B cell (primary cell): Measurements from ENCODE around the gene MAP2K5.

ENCODE experiments used
- EZH2 ChIP-seq: IDR thresholded peaks from 2 replicates; pipeline ENCODE4 v1.6.1; 2012; ENCODE audit warnings: borderline replicate concordance, low read depth, mild to moderate bottlenecking, moderate library complexity, low read length; ENCODE audit not compliant: insufficient read depth, poor library complexity, severe bottlenecking
- TF ChIP-seq, protein P1 (sequence below): fragments of 200-600 bp; IDR thresholded peaks from one replicate; pipeline ENCODE4 v1.8.0; 2022; ENCODE audit warnings: antibody characterized with exemption, mild to moderate bottlenecking

DNA sequence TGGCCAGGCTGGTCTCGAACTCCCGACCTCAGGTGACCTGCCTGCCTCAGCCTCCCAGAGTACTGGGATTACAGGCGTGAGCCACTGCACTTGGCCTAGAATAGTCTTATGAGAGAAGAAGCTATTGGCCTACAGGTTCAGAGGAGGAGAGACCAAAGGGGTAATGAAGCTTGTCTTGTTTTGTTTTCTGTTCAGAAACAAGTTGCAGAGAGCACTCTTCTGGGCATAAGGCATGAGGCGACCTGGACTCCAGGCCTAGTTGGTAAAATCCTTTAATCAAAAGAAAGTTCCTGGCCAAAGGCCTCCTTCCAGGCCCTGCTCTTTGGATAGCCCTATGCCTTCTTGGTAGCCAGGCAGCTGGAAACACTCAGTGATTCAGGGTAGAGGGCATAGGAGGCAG lies 195.6 kb downstream of the MAP2K5 start:
- no peak for TF ChIP-seq EZH2
- TF ChIP-seq, protein P1, sequence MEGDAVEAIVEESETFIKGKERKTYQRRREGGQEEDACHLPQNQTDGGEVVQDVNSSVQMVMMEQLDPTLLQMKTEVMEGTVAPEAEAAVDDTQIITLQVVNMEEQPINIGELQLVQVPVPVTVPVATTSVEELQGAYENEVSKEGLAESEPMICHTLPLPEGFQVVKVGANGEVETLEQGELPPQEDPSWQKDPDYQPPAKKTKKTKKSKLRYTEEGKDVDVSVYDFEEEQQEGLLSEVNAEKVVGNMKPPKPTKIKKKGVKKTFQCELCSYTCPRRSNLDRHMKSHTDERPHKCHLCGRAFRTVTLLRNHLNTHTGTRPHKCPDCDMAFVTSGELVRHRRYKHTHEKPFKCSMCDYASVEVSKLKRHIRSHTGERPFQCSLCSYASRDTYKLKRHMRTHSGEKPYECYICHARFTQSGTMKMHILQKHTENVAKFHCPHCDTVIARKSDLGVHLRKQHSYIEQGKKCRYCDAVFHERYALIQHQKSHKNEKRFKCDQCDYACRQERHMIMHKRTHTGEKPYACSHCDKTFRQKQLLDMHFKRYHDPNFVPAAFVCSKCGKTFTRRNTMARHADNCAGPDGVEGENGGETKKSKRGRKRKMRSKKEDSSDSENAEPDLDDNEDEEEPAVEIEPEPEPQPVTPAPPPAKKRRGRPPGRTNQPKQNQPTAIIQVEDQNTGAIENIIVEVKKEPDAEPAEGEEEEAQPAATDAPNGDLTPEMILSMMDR, result no peak
